HG02588 (cell line): ENCODE data around the gene NCOR2.

Source experiments
- ATAC-seq: cut with Tn5 transposase; IDR thresholded peaks from one replicate; pipeline ENCODE4 v1.9.1; 2021; ENCODE audit warnings: mild to moderate bottlenecking, moderate library complexity; ENCODE audit not compliant: unreplicated experiment

Gene NCOR2

DNA sequence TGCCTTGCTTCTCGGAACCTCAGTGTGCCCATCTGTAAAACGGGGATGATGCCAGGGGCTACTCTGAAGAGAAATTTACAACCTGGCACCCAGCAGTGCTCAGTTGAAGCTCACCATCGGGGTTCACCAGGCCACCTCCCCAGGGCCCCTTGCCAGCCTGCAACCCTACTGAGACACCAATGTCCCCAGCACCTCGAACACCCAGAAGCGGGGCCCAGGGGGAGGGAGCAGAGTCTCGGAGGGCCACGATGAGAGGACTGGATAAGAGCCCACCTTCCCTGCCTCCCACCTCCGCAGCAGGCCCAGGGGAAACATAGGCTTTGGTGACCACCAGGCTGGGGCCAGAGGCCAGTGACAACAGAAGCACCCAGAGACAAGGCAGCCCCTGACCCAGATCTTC lies 22.4 kb downstream of the NCOR2 start:
- ATAC-seq: no peak

- no peak for ATAC-seq
These were observed 23.0 kb downstream of the NCOR2 start for GRCh38 chr12:124544311-124544970.

DNA sequence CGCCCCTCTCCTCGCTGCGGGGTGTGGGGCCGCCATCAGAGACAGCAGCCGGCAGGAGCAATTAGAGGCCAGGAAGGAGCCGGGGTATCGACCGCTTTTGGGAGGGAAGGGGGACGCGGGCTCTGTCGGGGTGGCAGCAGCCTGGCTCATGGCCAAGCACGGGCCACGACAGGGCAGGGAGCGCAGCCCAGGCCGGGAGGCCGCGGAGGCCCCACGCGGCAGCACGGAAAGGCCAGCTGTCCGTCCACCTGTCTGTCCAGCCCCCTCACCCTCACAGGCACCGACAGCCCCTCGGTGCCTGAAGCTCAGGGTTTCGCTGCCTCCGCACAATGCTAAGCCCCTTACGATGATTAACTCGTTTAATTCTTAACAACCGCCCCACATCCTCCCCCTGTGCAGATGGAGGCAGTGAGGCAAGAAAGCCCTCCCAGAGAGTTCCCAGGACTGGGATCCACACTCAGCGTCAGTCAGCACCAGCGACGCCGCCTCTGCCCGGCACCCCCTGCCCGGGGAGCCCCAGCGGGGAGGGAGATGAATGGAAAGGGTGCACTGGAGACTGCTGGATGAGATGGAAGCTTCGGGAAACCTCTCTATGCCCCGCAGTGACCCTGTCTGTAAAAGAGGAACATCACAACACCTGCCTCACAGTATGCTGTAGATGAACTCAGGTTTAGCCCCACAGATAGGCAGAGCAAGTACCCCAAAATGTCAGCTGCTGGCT lies 23.7 kb downstream of the NCOR2 start:
- no peak for ATAC-seq

- no peak for ATAC-seq
These were observed 24.3 kb downstream of the NCOR2 start for GRCh38 chr12:124543052-124543589.

- ATAC-seq: no peak
These were observed 25.1 kb downstream of the NCOR2 start for GRCh38 chr12:124542021-124542949.

DNA sequence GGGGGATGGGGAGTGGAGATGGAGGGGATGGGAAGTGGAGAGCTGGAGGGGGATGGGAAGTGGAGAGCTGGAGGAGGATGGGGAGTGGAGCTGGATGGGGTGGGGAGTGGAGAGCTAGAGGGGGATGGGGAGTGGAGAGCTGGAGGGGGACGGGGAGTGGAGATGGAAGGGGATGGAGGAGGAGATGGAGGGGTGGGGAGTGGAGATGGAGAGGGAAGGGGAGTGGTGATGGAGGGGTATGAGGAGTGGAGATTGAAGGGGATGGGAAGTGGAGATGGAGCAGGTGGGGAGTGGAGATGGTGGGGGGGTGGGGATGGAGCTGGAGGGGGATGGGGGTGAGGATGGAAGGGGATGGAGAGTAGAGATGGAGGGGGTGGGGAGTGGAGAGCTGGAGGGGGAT lies 26.1 kb downstream of the NCOR2 start:
- no peak for ATAC-seq

- ATAC-seq: no peak
These were observed 28.0 kb downstream of the NCOR2 start for GRCh38 chr12:124539084-124540041.

DNA sequence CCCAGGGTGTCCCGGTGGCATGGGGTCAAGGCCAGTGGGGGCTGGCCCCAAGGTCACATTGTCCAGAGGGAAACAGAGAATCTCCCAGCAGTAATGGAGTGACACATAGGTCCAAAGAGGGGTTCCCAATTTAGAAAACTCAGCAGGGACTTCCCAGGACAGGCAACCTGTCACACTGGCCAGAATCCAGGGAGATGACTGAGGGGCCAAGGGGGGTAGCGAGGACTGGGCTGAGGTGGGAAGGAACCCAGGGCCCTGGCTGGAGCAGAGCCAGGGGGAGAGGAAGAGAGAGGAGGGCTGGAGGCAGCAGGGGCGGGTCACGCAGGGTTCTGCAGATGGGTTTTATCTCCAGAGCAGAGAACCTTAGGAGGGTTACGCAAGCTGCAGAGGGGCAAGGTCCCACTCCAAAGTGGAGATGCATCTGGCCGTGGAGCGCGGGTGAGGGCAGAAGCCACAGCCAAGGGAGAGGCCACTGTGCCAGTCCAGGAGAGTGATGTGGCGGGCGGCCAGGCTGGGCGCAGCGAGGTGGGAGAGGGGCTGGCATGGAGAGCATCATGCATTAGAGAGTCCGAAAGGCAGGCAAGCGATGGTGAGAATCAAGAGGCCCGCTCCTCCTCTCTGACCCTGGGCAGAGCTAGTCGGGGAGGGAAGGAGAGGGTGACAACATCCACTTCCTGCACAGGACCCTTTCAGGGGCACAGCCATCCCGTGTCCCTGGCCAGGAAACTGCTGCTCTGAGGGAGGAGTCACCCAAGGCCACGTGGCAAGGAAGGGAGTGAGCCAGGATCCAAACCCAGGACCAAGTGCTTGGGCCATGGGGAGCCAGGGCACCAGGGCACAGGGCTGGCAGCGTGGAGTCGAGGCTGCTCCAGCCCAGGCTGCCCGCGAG lies 29.0 kb downstream of the NCOR2 start:
- no peak for ATAC-seq

GRCh38 chr12:124537525-124538193 lies 29.8 kb downstream of the NCOR2 start:
- no peak for ATAC-seq

GRCh38 chr12:124536641-124537040 lies 30.8 kb downstream of the NCOR2 start:
- ATAC-seq: no peak

GRCh38 chr12:124534776-124535740 lies 32.4 kb downstream of the NCOR2 start:
- ATAC-seq: no peak

GRCh38 chr12:124533456-124533855 lies 34.0 kb downstream of the NCOR2 start:
- no peak for ATAC-seq

- no peak for ATAC-seq
These were observed 34.4 kb downstream of the NCOR2 start for GRCh38 chr12:124532967-124533366.

DNA sequence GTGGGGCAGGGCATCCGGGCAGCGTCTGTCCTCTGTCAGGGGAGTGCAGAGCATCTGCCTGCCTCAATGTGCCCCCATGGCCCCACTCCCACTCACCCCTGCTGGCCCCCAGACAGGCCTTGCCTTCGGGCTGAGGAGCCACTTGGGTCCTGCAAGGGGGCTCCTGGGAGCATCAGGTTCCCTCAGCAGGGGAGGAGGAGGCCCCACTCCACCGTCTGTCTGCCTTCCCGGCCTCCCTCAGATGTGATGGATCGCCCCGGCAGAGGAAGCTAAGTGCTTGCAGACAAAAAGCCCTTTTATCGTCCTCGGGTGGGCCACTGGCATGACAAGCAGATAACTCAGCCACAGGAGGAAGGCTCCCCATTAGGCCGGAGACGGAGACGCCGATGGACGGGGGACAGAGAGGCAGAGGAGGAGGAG lies 35.1 kb downstream of the NCOR2 start:
- no peak for ATAC-seq

DNA sequence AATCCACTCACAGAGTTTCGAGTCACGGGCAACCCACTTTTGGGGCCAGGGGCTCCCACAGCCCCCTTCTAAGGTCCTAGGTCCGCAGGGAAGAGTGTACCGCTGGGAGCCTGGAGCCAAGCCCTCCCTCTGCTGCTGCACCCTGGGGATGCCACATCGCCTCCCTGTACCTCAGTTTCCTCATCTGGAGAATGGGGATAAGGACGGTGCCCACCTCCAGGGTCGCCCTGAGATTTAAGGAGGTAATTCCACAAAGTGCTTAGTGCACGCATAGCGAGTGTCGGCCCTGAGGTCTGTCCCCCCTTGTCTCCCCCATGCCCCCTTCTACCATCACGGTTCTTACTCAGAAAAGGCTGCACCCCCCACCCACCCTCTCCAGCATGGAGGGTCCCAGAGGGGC lies 35.5 kb downstream of the NCOR2 start:
- no peak for ATAC-seq

DNA sequence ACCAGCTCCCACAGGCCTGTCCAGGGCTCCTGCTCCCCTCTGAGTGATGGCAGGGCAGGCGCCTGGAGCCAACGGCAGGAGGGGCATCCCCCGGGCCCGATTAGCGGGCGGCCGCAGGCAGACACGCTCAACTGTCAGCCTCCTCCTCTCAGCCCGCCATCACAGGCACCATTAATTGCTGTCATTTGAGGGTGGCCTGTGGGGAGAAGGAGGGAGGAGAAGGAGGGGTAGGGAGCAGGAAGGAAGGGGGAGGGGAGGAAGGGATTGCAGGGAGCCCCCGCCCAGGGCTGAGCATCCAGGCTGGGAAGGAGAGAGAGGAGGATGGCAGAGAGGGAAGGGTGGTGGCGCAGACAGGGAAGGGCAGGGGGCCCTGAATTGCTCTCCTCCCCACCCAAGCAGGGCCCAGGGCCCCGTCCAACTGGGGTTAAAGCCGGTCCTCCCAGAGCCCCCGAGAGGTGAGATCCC lies 36.1 kb downstream of the NCOR2 start:
- ATAC-seq: no peak

DNA sequence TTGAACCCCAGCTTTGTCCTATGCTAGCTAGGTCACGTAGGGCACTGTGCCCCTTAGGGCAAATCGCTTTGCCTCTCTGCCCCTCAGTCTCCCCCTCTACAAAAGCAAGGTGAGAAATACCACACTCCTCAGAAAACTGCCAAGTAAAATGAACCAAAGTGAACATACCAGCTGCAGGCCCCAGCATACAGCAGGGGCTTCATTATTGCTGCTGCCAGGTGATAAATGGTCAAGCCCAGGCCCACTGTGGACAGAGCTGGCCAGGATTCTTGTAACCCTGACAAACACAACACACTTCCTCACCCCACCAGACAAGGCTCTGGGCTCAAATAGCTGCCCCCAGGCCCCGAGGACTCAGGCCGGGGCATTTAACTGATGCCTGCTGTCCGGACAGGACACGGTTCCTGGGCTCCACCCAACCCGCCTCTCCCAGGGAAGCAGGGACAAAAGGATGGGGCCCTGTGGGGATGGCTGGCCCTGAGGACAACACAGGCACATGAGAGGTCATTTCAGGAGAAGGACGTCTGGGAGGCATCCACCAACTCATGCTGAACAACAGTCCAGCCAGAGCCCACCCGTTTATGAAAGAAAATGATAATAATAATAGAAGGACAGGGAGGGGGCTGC lies 36.7 kb downstream of the NCOR2 start:
- no peak for ATAC-seq
